ENCODE data around the gene SLC7A8.

DNA sequence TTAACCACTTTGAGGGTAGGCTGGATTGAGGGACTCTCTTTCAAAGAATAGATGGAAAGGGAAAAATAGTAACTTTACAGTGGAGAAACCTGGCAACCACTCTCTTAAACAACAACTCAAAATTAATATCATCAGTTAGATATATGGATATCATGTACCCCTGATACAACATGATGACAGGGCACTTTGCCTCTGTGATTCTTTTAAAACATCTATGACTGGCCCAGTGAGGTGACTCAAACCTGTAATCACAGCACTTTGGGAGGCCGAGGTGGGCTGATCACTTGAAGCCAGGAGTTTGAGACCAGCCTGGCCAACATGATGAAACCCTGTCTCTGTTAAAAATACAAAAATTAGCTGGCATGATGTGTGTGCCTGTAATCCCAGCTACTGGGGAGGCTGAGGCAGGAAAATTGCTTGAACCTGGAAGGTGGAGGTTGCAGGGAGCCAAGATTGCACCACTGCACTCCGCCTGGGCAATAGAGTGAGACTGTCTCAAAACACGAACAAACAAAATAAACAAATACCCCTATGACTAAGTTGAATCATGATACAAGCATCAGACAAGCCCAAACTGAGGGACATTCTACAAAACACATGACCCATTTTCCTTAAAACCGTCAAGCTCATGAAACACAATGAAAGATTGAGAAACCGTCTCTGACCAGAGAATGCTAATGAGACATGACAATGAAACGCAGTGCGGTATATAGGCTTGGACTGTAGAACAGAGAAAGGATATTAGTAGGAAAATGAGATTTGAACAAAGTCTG is 26.4 kb upstream of the SLC7A8 start:
- TF ChIP-seq, protein P1, sequence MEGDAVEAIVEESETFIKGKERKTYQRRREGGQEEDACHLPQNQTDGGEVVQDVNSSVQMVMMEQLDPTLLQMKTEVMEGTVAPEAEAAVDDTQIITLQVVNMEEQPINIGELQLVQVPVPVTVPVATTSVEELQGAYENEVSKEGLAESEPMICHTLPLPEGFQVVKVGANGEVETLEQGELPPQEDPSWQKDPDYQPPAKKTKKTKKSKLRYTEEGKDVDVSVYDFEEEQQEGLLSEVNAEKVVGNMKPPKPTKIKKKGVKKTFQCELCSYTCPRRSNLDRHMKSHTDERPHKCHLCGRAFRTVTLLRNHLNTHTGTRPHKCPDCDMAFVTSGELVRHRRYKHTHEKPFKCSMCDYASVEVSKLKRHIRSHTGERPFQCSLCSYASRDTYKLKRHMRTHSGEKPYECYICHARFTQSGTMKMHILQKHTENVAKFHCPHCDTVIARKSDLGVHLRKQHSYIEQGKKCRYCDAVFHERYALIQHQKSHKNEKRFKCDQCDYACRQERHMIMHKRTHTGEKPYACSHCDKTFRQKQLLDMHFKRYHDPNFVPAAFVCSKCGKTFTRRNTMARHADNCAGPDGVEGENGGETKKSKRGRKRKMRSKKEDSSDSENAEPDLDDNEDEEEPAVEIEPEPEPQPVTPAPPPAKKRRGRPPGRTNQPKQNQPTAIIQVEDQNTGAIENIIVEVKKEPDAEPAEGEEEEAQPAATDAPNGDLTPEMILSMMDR (IDR thresholded peaks at IDR 0.05; ENCODE audit: low read depth, low read length, poor library complexity, severe bottlenecking), result no peak
- TF ChIP-seq EZH2phosphoT487 (IDR thresholded peaks at IDR 0.05; ENCODE audit: borderline replicate concordance, low read length), result no peak

Data from DOHH2 (cell line).